ENCODE results near the gene EXOC6B.

DNA sequence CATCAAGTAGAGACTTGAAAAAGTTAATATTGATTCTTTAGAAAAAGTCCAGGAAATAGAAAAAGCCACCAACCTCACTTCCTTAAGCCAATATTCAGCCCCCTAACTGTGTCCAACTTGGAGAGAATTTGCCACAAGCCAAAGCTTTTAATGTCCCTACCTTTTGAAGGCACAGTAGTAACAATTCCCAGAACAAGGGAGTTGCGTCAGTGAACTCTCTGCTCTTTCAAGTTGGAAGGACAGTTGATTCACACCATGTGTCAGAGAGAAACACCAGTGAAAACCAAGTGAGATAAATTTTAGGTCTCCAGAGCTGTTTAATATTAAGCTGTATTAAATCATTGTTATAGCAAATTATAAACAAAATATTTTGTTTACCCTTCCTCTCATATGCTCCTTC is 66.1 kb downstream of the EXOC6B start:
- TF ChIP-seq, protein P1, sequence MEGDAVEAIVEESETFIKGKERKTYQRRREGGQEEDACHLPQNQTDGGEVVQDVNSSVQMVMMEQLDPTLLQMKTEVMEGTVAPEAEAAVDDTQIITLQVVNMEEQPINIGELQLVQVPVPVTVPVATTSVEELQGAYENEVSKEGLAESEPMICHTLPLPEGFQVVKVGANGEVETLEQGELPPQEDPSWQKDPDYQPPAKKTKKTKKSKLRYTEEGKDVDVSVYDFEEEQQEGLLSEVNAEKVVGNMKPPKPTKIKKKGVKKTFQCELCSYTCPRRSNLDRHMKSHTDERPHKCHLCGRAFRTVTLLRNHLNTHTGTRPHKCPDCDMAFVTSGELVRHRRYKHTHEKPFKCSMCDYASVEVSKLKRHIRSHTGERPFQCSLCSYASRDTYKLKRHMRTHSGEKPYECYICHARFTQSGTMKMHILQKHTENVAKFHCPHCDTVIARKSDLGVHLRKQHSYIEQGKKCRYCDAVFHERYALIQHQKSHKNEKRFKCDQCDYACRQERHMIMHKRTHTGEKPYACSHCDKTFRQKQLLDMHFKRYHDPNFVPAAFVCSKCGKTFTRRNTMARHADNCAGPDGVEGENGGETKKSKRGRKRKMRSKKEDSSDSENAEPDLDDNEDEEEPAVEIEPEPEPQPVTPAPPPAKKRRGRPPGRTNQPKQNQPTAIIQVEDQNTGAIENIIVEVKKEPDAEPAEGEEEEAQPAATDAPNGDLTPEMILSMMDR (IDR thresholded peaks at IDR 0.05 in 4 of 5, conservative IDR thresholded peaks at IDR 0.05 in 1 of 5) = no peak
- TF ChIP-seq POLR2A (IDR thresholded peaks at IDR 0.05) = no peak

Data from gastrocnemius medialis (tissue), 4 donors.